K562 (cell line): ENCODE measurements around the gene TMEM108. TPM values are rescaled to one million over a fixed set of nuclear protein-coding genes. Genes with fewer than 3 reads are reported as not detected.

Experiments used
- ATAC-seq: fragments of 200-7000 bp; cut with Tn5 transposase; 3 replicates; pipeline ENCODE4 v1.9.1; 2020; ENCODE audit warnings: moderate library complexity
- BruUV-seq: library from RNA; stranded (reverse); fragments of 400-500 nt; replicated peaks from 2 replicates; lab custom pipeline; 2021; lab: Mats Ljungman, UMichigan
- CTCF ChIA-PET: fragments of 300-600 bp; formaldehyde crosslinking; extraction: SDS; loops from one replicate; lab custom pipeline; 2021; ENCODE audit warnings: low intra/inter-chr PET ratio; lab: Yijun Ruan, JAX
- POLR2A ChIA-PET: fragments of 300-600, 350-650 bp; sonication (Branson Sonifier 250); formaldehyde crosslinking; extraction: SDS; loops from one replicate; lab custom pipeline; 2021; ENCODE audit warnings: antibody characterized with exemption, inconsistent platforms; lab: Yijun Ruan, JAX
- DNase-seq, 4 experiments: peaks; one replicate each; pipeline versions ENCODE4 v3.0.0 to v3.0.0-alpha.2; 2011 to 2018; ENCODE audit warnings: low spot score in 3 of 4, mixed read lengths in 3 of 4; ENCODE audit errors: extremely low read depth in 1 of 4
- FAIRE-seq: peaks from 2 replicates; lab custom pipeline; 2011; peaks lifted over from hg19 to GRCh38; lab: Jason Lieb, UNC
- H2AFZ ChIP-seq: 2 replicates; pipeline ENCODE4 v1.6.0; 2011; ENCODE audit warnings: low read depth, low read length, control low read depth, inconsistent platforms
- H3K27ac ChIP-seq: fragments of 200-600 bp; 3 replicates; pipeline ENCODE4 v1.8.0; 2011; ENCODE audit warnings: low read depth, mild to moderate bottlenecking, control low read depth, inconsistent platforms, low read length, moderate library complexity, mixed read lengths; ENCODE audit errors: extremely low read depth
- H3K27me3 ChIP-seq, 2 experiments: fragments of 300-600 bp in 1 of 2; 2 replicates in 1 of 2; 3 replicates in 1 of 2; pipeline versions ENCODE4 v1.6.0 to v1.8.0; 2011; ENCODE audit warnings: inconsistent platforms in 2 of 2, low read length in 2 of 2, mild to moderate bottlenecking in 1 of 2, mixed read lengths in 1 of 2, moderate library complexity in 1 of 2; ENCODE audit not compliant: control insufficient read depth in 2 of 2, insufficient read depth in 2 of 2
- H3K36me3 ChIP-seq: fragments of 300-600 bp; 3 replicates; pipeline ENCODE4 v1.8.0; 2011; ENCODE audit warnings: mild to moderate bottlenecking, low read length, inconsistent platforms; ENCODE audit not compliant: control insufficient read depth, insufficient read depth
- H3K4me1 ChIP-seq, 2 experiments: fragments of 200-600 bp in 1 of 2; replicated peaks in 1 of 2; 2 replicates in 1 of 2; 3 replicates in 1 of 2; pipeline versions ENCODE4 v1.5.1 to v1.8.0; 2011; ENCODE audit warnings: inconsistent platforms in 2 of 2, low read length in 2 of 2, mild to moderate bottlenecking in 1 of 2, mixed read lengths in 1 of 2, moderate library complexity in 1 of 2; ENCODE audit not compliant: control insufficient read depth in 2 of 2, insufficient read depth in 2 of 2
- H3K4me2 ChIP-seq: 2 replicates; pipeline ENCODE4 v1.6.1; 2011; ENCODE audit warnings: low read length, control low read depth, inconsistent platforms, mixed read lengths; ENCODE audit not compliant: insufficient read depth
- H3K4me3 ChIP-seq: fragments of 200-600 bp; sonication (generic), shearing (Covaris generic); 2 replicates; pipeline ENCODE4 v1.5.1; 2016; ENCODE audit warnings: control low read depth, inconsistent platforms
- H3K79me2 ChIP-seq: fragments of 200-600 bp; 3 replicates; pipeline ENCODE4 v1.8.0; 2011; ENCODE audit warnings: low read length, inconsistent platforms; ENCODE audit not compliant: control insufficient read depth, insufficient read depth
- H3K9ac ChIP-seq, 2 experiments: 2 replicates each; pipeline versions ENCODE4 v1.6.0 to v1.6.1; 2011; ENCODE audit warnings: low read depth in 2 of 2, low read length in 2 of 2, control low read depth in 1 of 2, inconsistent platforms in 1 of 2, mild to moderate bottlenecking in 1 of 2, mixed read lengths in 1 of 2; ENCODE audit not compliant: insufficient read depth in 1 of 2
- H3K9me1 ChIP-seq: one replicate; pipeline ENCODE4 v1.6.0; 2011; ENCODE audit warnings: inconsistent platforms, mild to moderate bottlenecking, low read length, moderate library complexity; ENCODE audit not compliant: control insufficient read depth, insufficient read depth
- H3K9me3 ChIP-seq: replicated peaks from 2 replicates; pipeline ENCODE4 v1.5.1; 2011; ENCODE audit warnings: low read depth, low read length, inconsistent platforms; ENCODE audit not compliant: control insufficient read depth, insufficient read depth
- H4K20me1 ChIP-seq: replicated peaks from 2 replicates; pipeline ENCODE4 v1.6.1; 2011; ENCODE audit warnings: low read length, inconsistent platforms, mixed read lengths; ENCODE audit not compliant: control insufficient read depth, insufficient read depth
- AFF1 ChIP-seq, 2 experiments: fragments of 450-650 bp; IDR thresholded peaks; 2 replicates each; pipeline ENCODE4 v1.6.1; 2018; ENCODE audit warnings: mild to moderate bottlenecking in 2 of 2, low read depth in 1 of 2; ENCODE audit not compliant: partially characterized antibody in 2 of 2
- CXXC5 ChIP-seq: fragments of 250-450 bp; sonication (Bioruptor Pico); IDR thresholded peaks from 2 replicates; pipeline ENCODE4 v1.8.0; 2022; ENCODE audit warnings: inconsistent platforms, mild to moderate bottlenecking, moderate library complexity
- DACH1 ChIP-seq: fragments of 450-650 bp; IDR thresholded peaks from 2 replicates; pipeline ENCODE4 v1.6.1; 2018; ENCODE audit not compliant: partially characterized antibody
- DLX4 ChIP-seq: fragments of 250-450 bp; sonication (Bioruptor Pico); IDR thresholded peaks from 2 replicates; pipeline ENCODE4 v1.6.1; 2021; ENCODE audit warnings: mild to moderate bottlenecking
- JUND ChIP-seq, 2 experiments: IDR thresholded peaks; 2 replicates in 1 of 2; 3 replicates in 1 of 2; pipeline ENCODE4 v1.6.1; 2011; ENCODE audit warnings: borderline replicate concordance in 2 of 2, low read depth in 2 of 2, low read length in 2 of 2, improper control_type of control experiment in 1 of 2, missing biosample characterization in 1 of 2, missing genetic modification characterization in 1 of 2, missing genetic modification reagents in 1 of 2
- MEIS2 ChIP-seq: fragments of 450-650 bp; IDR thresholded peaks from 2 replicates; pipeline ENCODE4 v1.6.1; 2014; ENCODE audit warnings: mild to moderate bottlenecking; ENCODE audit not compliant: partially characterized antibody
- NR2C2 ChIP-seq, 2 experiments: fragments of 200-800 bp in 1 of 2; sonication (Bioruptor generic) in 1 of 2; sonication (generic) in 1 of 2; formaldehyde crosslinking in 1 of 2; IDR thresholded peaks; 2 replicates each; pipeline versions ENCODE4 v1.6.1 to v1.8.0; 2016 to 2022; ENCODE audit warnings: mild to moderate bottlenecking in 1 of 2, missing compliant biosample characterization in 1 of 2, missing genetic modification characterization in 1 of 2, missing genetic modification reagents in 1 of 2
- POLR2H ChIP-seq: IDR thresholded peaks from 2 replicates; pipeline ENCODE4 v1.6.1; 2016; ENCODE audit warnings: missing genetic modification characterization, low read depth, mild to moderate bottlenecking, control low read depth, missing compliant biosample characterization, moderate library complexity
- XRCC3 ChIP-seq: fragments of 450-650 bp; IDR thresholded peaks from 2 replicates; pipeline ENCODE4 v1.6.1; 2017; ENCODE audit warnings: mild to moderate bottlenecking, moderate library complexity
- YBX1 ChIP-seq: fragments of 450-650 bp; IDR thresholded peaks from 2 replicates; pipeline ENCODE4 v1.7.1; 2016; ENCODE audit warnings: mild to moderate bottlenecking
- ZBTB1 ChIP-seq: sonication (generic); formaldehyde crosslinking; IDR thresholded peaks from 2 replicates; pipeline ENCODE4 v1.8.1; 2023; ENCODE audit warnings: missing genetic modification reagents, low read depth, mild to moderate bottlenecking, borderline replicate concordance
- ZKSCAN8 ChIP-seq: fragments of 200-800 bp; sonication (Bioruptor generic); IDR thresholded peaks from 2 replicates; pipeline ENCODE4 v1.6.1; 2016; ENCODE audit warnings: missing genetic modification characterization, missing compliant biosample characterization
- ZNF354B ChIP-seq: fragments of 250-450 bp; sonication (Bioruptor Pico); IDR thresholded peaks from 2 replicates; pipeline ENCODE4 v1.4.0; 2020
- ZNF431 ChIP-seq: sonication (generic); formaldehyde crosslinking; IDR thresholded peaks from 2 replicates; pipeline ENCODE4 v1.8.0; 2022; ENCODE audit warnings: mild to moderate bottlenecking, missing genetic modification reagents
- ZNF75A ChIP-seq: fragments of 450-650 bp; formaldehyde crosslinking; IDR thresholded peaks from 2 replicates; pipeline ENCODE4 v1.4.0; 2020; ENCODE audit warnings: mild to moderate bottlenecking
- WGBS: fragments of 100-300 bp; shearing (Covaris generic); methylation state at CpG from one replicate; pipeline ENCODE4 v1.1.6; 2016; ENCODE audit warnings: low coverage, mixed read lengths; ENCODE audit not compliant: insufficient coverage; ENCODE audit errors: missing lambda C conversion rate; 5-methylcytosine and 5-hydroxymethylcytosine counted together
- in situ Hi-C: fragments of 300-500 bp; cut with MboI; formaldehyde crosslinking; loops from 4 replicates; pipeline ENCODE4 v1.15.0; 2018; ENCODE audit warnings: inconsistent platforms, mixed read lengths
- intact Hi-C: fragments of 100-400 bp; cut with micrococcal nuclease; formaldehyde crosslinking; loops from 2 replicates; pipeline ENCODE4 v1.14.2; 2022
- polyA plus RNA-seq, 8 experiments: library from polyadenylated mRNA; depleted of rRNA in 4 of 8; stranded (reverse) in 5 of 8; unstranded in 3 of 8; fragments of >200 nt; fragmentation: Nextera tagmentation in 2 of 8; fragmentation: Illumina TruSeq in 1 of 8; extraction: Ambion mirVana in 2 of 8; extraction: Trizol in 1 of 8; gene quantifications; 2 replicates each; pipeline versions ENCODE4 v1.2.1 to v1.2.3, GENCODE V29; 2011 to 2014; ENCODE audit warnings: inconsistent platforms in 1 of 8, missing spikeins in 1 of 8
- total RNA-seq, 7 experiments: library from RNA; depleted of rRNA in 6 of 7; stranded (reverse); fragments of >200 nt in 6 of 7; fragmentation: Illumina TruSeq in 2 of 7; extraction: Trizol in 2 of 7; gene quantifications; 2 replicates each; pipeline versions ENCODE4 v1.2.1 to v1.2.3, GENCODE V29; 2011 to 2021; ENCODE audit warnings: low replicate concordance in 1 of 7
- TF ChIP-seq, protein P1 (sequence below): IDR thresholded peaks from 3 replicates; pipeline ENCODE4 v1.6.1; 2011; ENCODE audit warnings: borderline replicate concordance, mild to moderate bottlenecking, moderate library complexity; ENCODE audit not compliant: insufficient read length; ENCODE audit errors: extremely low read depth

The TMEM108 gene
- total and polyA plus RNA-seq, 9 of the 15 experiments (the other 6 are each of a cell fraction or from before 2014, with no cell fraction given): 0.65 to 11.1 (median 3.4) TPM

DNA sequence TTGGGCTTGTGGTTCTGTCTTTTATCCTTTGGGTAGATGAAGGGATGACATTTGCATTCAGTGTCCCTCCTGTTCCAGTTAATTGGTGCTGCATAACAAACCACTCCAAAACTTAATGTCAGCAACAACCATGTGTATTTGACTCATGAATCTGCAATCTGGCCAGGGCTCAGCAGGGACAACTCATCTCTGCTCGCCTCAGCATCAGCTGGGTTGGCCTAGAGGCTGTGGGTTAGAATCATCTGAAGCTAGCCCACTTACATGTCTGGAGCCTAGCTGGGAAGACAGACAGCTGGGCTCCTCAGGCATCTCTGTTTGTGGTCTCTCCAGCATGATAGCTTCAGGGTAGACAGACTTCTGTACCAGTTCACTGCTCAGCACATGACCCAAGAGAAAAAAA lies 92.0 kb downstream of the TMEM108 start:
- no peak overlapping the region for H3K4me3 ChIP-seq
- H3K9ac ChIP-seq: no peak overlapping the region
- no peak for FAIRE-seq
- H3K36me3 ChIP-seq: no peaks in the 10 kb centered on the region
- no peak overlapping the region for H3K4me2 ChIP-seq
- no peak for ATAC-seq
- H2AFZ ChIP-seq: no peak overlapping the region
- H3K79me2 ChIP-seq: no peaks in the 10 kb centered on the region
- H4K20me1 ChIP-seq: no peaks in the 10 kb centered on the region
- no TSS peak for BruUV-seq
- 36% methylated on average over 1 of the region's 1 CpG for WGBS
- no peak for DNase-seq
- intact Hi-C loops: no loop called here
- in situ Hi-C loops: no loop called here
- no peak overlapping the region for H3K27ac ChIP-seq
- H3K9me3 ChIP-seq: no peaks in the 10 kb centered on the region
- no peaks in the 10 kb centered on the region for H3K9me1 ChIP-seq
- POLR2A ChIA-PET: no interaction called here
- H3K4me1 ChIP-seq: no peaks in the 10 kb centered on the region
- H3K27me3 ChIP-seq: no peaks in the 10 kb centered on the region
- CTCF ChIA-PET: no interaction called here
- TF ChIP-seq ZKSCAN8 (CRISPR knock-in tag) (no peak), ZNF75A (CRISPR knock-in tag) (no peak), ZBTB1 (CRISPR knock-in tag) (no peak), ZNF431 (no peak), POLR2H (no peak), XRCC3 (no peak), YBX1 (no peak), JUND (IDR thresholded peaks at IDR 0.05; ENCODE audit: borderline replicate concordance, low read depth, low read length) (no peak), JUND (tag; IDR thresholded peaks at IDR 0.05; ENCODE audit: borderline replicate concordance, low read depth, low read length) (no peak), ZNF354B (CRISPR knock-in tag) (no peak), NR2C2 (CRISPR knock-in tag; IDR thresholded peaks at IDR 0.05) (no peak), NR2C2 (tag; IDR thresholded peaks at IDR 0.05) (no peak), CXXC5 (CRISPR knock-in tag) (no peak), AFF1 (IDR thresholded peaks at IDR 0.05; ENCODE audit: low read depth in 1 of 2, partially characterized antibody in 2 of 2) (no peak), DLX4 (CRISPR knock-in tag) (no peak), MEIS2 (no peak), DACH1 (no peak)
- TF ChIP-seq, protein P1, sequence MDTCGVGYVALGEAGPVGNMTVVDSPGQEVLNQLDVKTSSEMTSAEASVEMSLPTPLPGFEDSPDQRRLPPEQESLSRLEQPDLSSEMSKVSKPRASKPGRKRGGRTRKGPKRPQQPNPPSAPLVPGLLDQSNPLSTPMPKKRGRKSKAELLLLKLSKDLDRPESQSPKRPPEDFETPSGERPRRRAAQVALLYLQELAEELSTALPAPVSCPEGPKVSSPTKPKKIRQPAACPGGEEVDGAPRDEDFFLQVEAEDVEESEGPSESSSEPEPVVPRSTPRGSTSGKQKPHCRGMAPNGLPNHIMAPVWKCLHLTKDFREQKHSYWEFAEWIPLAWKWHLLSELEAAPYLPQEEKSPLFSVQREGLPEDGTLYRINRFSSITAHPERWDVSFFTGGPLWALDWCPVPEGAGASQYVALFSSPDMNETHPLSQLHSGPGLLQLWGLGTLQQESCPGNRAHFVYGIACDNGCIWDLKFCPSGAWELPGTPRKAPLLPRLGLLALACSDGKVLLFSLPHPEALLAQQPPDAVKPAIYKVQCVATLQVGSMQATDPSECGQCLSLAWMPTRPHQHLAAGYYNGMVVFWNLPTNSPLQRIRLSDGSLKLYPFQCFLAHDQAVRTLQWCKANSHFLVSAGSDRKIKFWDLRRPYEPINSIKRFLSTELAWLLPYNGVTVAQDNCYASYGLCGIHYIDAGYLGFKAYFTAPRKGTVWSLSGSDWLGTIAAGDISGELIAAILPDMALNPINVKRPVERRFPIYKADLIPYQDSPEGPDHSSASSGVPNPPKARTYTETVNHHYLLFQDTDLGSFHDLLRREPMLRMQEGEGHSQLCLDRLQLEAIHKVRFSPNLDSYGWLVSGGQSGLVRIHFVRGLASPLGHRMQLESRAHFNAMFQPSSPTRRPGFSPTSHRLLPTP: no peak
